ENCODE results near the gene TCERG1L. TPM values are rescaled to one million over a fixed set of nuclear protein-coding genes. Genes with fewer than 3 reads are reported as not detected.

The TCERG1L gene
- polyA plus RNA-seq, 1 donor from 2014 or later, result 0.53 TPM

- H3K27ac ChIP-seq (ENCODE audit: low read length), result no peak overlapping the region
- no peaks in the 10 kb centered on the region for H4K20me1 ChIP-seq (ENCODE audit: insufficient read depth)
- H3K9ac ChIP-seq (ENCODE audit: low read length), result no peak overlapping the region
- H3K4me2 ChIP-seq (ENCODE audit: low read length), result no peak overlapping the region
- no peak overlapping the region for H2AFZ ChIP-seq (ENCODE audit: low read depth, low read length)
- no peaks in the 10 kb centered on the region for H3K9me3 ChIP-seq (ENCODE audit: low read length)
- no peaks in the 10 kb centered on the region for H3K36me3 ChIP-seq (ENCODE audit: insufficient read depth, low read length)
- H3K27me3 ChIP-seq (ENCODE audit: insufficient read depth, low read depth, low read length), result no peaks in the 10 kb centered on the region
- no peak overlapping the region for H3K4me3 ChIP-seq (ENCODE audit: low read length)
- no peaks in the 10 kb centered on the region for H3K9me2 ChIP-seq (ENCODE audit: insufficient read depth, low read length)
- TF ChIP-seq SMC3 (conservative IDR thresholded peaks at IDR 0.05; ENCODE audit: poor library complexity) (no peak), REST (IDR thresholded peaks at IDR 0.05; ENCODE audit: borderline replicate concordance) (no peak), EZH2 (IDR thresholded peaks at IDR 0.05; ENCODE audit: borderline replicate concordance, insufficient read depth, low read length, poor library complexity, severe bottlenecking) (no peak), RAD21 (conservative IDR thresholded peaks at IDR 0.05) (no peak), TAF1 (IDR thresholded peaks at IDR 0.05; ENCODE audit: low read depth) (no peak), EP300 (conservative IDR thresholded peaks at IDR 0.05; ENCODE audit: poor library complexity, severe bottlenecking) (no peak), POLR2AphosphoS5 (IDR thresholded peaks at IDR 0.05) (no peak), CTCF (IDR thresholded peaks at IDR 0.05; ENCODE audit: poor library complexity, severe bottlenecking) (no peak), MXI1 (conservative IDR thresholded peaks at IDR 0.05; ENCODE audit: poor library complexity, severe bottlenecking) (no peak)
- H3F3A ChIP-seq (ENCODE audit: insufficient read depth, low read length, poor library complexity, severe bottlenecking), result no peaks in the 10 kb centered on the region
- no peaks in the 10 kb centered on the region for H3K79me2 ChIP-seq (replicated peaks; ENCODE audit: insufficient read depth, low read length)
Observed at GRCh38 chr10:131055437-131055836, 256.1 kb downstream of the TCERG1L start.

GRCh38 chr10:131053192-131053591, 258.3 kb downstream of the TCERG1L start:
- Histone ChIP-seq H3K27me3 (ENCODE audit: insufficient read depth, low read depth, low read length) (no peaks in the 10 kb centered on the region), H4K20me1 (ENCODE audit: insufficient read depth) (no peaks in the 10 kb centered on the region), H3K9ac (ENCODE audit: low read length) (no peak overlapping the region), H3K27ac (ENCODE audit: low read length) (no peak overlapping the region), H3F3A (ENCODE audit: insufficient read depth, low read length, poor library complexity, severe bottlenecking) (no peaks in the 10 kb centered on the region), H3K79me2 (replicated peaks; ENCODE audit: insufficient read depth, low read length) (no peaks in the 10 kb centered on the region), H3K9me3 (ENCODE audit: low read length) (no peaks in the 10 kb centered on the region), H2AFZ (ENCODE audit: low read depth, low read length) (no peak overlapping the region), H3K36me3 (ENCODE audit: insufficient read depth, low read length) (no peaks in the 10 kb centered on the region), H3K9me2 (ENCODE audit: insufficient read depth, low read length) (no peaks in the 10 kb centered on the region), H3K4me3 (ENCODE audit: low read length) (no peak overlapping the region), H3K4me2 (ENCODE audit: low read length) (no peak overlapping the region)
- no peak for TF ChIP-seq TAF1 (IDR thresholded peaks at IDR 0.05; ENCODE audit: low read depth)
- TF ChIP-seq POLR2AphosphoS5 (IDR thresholded peaks at IDR 0.05), result no peak
- TF ChIP-seq MXI1 (conservative IDR thresholded peaks at IDR 0.05; ENCODE audit: poor library complexity, severe bottlenecking), result no peak
- TF ChIP-seq EP300 (conservative IDR thresholded peaks at IDR 0.05; ENCODE audit: poor library complexity, severe bottlenecking), result no peak
- TF ChIP-seq SMC3 (conservative IDR thresholded peaks at IDR 0.05; ENCODE audit: poor library complexity), result no peak
- no peak for TF ChIP-seq CTCF (IDR thresholded peaks at IDR 0.05; ENCODE audit: poor library complexity, severe bottlenecking)
- TF ChIP-seq EZH2 (IDR thresholded peaks at IDR 0.05; ENCODE audit: borderline replicate concordance, insufficient read depth, low read length, poor library complexity, severe bottlenecking), result no peak
- no peak for TF ChIP-seq REST (IDR thresholded peaks at IDR 0.05; ENCODE audit: borderline replicate concordance)
- TF ChIP-seq RAD21 (conservative IDR thresholded peaks at IDR 0.05), result no peak
